GM21423 (cell line): ENCODE measurements around the gene P4HA2.
A peak's percentile ranks its signal among the peaks of the same experiment; 100 is the strongest.

Experiments used
- ATAC-seq: cut with Tn5 transposase; IDR thresholded peaks from one replicate; pipeline ENCODE4 v1.9.1; 2021; ENCODE audit warnings: mild to moderate bottlenecking, moderate library complexity; ENCODE audit not compliant: unreplicated experiment

The P4HA2 gene

DNA sequence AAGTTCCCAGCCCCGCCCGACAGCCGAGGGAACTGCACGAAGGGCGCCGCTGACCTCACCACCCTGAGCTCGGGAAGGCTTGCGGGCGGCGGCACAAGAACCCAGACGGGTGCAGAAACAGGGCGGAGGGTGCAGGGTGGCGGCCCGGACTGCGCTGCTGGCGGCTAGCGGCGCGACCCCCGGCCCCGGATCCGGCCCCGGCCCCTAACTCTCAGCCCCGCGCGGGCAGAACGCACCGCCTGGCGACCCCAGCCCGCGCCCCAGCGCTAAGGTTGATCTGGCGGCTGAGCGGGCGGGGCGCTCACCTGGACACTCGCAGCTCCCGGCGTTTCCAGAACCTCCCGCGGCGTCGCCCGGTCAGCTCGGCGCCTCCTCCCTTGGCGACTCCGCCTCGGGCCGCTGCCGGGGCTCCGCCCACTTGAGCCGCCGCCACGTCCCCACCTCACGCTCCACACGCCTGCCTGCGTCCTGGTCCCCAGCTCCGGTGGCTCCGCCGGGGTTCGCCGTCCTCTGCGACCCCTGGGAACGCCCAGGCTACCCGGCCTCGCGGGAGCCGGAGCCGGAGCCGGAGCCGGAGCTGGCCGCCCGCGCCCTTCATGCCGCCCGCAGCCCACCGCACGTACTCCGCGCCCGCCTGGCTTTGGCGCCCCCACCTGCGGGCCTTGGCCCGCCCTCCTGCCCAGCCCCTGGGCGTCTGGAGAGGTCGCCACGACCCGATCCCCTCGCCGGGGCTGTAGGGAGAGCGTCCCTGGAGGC, at the start of gene P4HA2:
TSS of gene P4HA2 (minus strand) at position 369 of the 756 bp plus-strand sequence. CDS start 9,227 bp downstream, outside the sequence.
- ATAC-seq, result peak; percentile 92

DNA sequence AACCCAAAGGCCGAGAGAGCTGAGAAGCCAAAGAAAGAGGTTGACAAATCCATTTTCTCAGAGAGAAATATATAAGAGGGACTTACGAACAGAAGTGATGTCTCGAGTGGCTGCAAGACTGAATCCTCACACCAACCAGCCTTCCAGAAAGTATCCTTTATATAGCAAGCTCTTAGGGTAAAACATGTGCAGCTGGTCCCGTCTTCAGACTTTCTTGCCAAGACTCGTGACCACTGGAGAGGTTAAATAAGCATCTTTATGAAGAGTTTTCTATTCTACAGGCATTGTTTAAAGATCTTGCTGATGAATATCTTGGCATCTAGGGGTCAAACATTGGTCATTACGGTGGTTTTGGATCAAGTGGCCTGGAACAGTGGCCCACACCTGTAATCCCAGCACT, 49.6 kb upstream of the P4HA2 start:
- ATAC-seq, result no peak

DNA sequence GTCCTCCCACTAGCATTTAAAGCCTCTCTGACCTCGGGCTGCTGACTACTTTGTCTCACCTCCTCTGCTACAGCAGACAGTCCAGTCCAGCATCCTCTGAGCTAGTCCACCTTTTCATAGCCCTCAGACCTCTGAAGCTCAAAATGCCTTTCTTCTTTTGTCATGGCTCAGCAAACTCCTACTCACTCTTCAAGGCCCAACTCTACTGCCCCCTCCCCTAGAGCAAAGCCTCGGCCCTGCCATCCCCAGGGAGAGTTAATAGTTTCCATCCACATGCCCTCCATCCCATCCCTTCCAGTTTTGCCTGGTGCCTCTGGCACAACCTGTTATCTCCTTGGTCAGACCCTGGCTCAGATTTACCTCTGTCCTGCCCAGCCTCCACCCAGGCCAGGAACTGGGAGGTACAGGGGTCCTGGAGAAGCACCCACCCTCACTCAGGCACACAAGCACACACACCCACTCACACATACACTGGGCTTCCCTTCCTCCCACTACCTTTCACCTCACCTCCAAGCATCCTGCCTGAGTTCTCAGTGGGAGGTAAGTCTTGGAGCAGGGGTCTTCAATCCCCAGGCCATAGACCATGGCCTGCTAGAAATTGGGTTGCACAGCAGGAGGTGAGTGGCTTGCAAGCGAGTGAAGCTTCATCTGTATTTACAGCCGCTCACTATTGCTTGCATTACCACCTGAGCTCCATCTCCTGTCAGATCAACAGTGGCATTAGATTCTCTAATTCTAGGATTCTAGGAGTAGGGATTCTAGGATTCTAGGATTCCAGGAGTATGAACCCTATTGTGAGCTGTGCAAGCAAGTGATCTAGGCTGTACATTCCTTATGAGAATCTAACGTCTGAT, 47.9 kb upstream of the P4HA2 start:
- no peak for ATAC-seq

DNA sequence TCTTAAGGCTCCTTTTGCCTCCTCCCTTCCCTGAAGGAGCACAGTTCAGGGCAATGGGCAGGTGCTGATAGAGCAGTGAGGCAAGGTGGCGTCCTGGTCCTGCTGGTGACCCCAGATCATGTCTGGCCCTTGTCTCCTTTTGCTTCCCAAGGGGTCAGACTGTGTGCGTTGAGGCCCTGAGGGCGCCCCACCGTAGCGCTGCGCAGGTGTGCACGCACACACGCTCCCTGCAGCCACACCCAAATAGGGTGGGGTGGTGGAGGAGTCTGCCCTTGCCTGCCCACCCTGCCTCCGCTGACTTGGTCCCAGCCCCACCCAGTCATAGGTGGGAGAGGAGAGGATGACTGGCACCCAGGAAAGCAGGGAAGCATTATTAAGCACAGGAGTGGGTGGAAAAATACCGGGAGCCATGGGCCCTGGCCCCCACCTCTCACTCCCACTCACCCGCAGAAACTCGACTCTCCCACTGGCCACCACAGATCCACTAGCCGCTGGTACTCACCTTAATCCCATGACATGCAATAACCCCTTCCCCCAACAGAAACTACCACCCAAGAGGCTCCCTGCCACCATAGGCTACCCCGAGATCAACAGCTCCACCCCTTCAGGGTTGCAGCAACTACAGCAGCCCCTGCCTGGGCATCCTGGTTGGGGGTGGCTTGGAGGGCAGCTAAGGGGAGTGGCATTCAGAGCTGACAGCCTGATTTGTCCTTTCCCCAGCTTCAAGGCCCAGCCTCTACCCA, 46.6 kb upstream of the P4HA2 start:
- no peak for ATAC-seq

DNA sequence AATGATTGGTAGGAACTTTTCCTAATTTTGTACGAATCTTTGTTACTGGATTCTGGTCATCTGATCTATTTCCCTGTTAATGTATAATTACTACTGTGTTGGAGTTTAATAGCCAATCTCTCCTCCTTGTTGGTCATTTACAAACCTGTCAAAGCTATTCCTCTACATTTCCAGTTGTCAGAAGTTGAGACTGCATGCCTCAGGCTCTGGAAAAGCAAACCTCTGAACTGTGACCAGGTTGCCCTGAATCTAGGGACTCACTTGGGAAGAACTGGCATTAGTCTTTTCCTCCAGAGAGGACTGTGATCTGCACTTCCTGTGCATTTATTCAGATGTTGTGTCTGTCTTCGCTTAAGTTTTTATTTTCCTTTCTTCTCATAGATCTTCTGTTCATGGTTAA, 46.0 kb upstream of the P4HA2 start:
- ATAC-seq, result no peak

DNA sequence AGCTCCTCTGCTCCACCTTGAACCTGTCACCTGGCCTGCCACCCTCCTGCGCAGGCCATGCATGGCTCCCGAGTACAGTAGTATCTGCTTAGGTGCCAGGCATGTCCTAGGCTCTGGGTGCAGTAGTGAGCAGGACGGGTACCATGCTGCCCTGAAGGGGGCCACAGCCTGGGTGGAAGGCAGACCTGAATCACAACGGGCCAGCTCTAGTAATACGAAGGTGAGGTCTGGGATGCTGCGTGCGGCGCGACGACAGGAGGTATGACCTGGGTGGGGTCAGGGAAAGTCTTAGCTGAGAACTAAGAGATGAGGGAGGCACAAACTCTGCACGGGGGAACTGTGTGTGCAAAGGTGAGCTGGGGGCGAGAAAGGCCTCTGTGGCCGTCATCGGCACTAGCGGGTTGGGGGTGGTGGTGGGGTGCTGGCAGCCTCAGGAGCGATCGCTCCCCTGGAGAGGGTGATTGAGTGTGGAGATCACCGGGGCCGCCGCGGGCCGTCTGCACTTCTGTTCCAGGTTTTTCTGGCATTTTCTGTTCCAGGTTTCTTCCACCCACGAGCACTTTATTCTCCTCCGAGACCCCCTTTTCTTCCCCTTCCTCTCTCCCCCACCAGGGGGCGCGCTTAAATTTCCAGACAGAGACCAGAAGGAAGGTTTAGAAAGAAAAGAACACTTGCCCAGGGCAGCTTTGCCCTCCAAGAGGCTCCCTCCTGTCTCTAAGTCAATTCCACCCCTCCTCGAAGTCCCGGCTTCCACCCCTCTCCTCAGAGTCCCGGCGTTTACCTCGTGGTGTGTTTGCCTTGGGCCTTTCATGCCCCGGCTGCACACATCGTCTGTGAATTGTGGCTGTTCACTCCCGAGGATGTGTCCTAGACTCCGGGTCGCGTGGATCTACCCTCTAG, 44.9 kb upstream of the P4HA2 start:
- no peak for ATAC-seq

DNA sequence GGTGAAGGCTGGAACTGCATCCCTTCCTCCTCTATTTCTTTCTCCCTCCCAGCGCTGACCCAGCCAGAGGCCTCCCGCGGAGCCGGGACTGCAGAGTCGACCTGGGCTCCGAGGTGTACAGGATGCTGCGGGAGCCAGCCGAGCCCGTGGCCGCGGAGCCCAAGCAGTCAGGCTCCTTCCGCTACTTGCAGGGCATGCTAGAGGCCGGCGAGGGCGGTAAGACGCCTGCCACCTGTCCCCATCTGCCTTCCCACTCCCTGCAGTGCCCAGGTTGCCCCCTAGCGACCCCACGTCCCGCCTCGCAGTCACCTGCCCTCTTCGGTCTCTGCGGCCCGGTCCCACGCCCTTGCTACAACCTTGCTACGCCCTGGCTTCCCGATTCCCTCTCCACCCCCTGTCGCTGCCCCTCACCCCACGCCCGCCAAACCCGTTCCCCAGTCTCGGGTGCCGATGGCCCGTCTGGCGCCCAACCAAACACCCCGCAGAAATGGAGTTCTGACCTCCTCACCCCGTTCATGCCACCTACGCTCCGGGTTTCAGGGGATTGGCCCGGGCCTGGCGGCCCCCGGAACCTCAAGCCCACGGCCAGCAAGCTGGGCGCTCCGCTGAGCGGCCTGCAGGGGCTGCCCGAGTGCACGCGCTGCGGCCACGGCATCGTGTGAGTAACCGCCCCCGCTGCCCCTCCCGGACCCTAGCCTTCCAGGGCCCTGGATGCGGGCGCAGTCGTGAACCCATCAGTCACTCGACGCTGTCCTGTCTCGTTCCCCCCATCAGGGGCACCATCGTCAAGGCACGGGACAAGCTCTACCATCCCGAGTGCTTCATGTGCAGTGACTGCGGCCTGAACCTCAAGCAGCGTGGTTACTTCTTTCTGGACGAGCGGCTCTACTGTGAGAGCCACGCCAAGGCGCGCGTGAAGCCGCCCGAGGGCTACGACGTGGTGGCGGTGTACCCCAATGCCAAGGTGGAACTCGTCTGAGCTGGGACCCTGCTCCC, 43.9 kb upstream of the P4HA2 start:
- no peak for ATAC-seq

DNA sequence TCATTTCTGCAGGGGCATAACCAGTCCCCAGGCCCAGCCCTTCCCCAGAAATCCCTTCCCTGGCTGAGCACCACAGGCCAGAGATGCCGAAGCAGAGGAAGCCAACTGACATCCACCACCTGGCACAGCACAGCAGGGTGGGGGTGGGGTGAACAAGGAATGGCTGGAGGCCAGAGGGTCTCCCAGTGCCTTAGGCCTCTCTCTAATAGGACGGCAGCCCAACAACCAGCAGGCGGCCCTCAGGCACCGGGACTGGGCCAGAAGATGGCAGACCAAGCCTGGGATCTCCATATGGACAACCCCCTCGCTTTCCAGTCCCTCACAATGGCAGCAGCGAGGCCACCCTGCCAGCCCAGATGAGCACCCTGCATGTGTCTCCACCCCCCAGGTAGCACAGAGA, 43.1 kb upstream of the P4HA2 start:
- no peak for ATAC-seq

DNA sequence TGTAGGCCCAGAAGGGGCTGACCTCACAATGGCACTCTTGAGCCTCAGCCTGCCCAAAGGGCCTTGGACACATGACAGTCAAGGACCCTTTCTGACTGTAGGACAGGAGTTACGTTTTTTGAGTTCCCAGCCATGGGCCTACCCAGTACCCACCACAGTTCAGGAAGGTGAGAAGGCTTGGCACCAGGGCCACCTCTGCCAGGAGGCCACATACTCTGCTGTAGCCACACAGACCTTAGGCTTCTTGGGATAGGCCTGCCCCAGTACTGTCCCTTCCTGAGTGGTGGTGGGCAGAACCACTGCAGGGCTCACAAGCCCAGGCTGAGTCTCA, 42.6 kb upstream of the P4HA2 start:
- ATAC-seq, result no peak

DNA sequence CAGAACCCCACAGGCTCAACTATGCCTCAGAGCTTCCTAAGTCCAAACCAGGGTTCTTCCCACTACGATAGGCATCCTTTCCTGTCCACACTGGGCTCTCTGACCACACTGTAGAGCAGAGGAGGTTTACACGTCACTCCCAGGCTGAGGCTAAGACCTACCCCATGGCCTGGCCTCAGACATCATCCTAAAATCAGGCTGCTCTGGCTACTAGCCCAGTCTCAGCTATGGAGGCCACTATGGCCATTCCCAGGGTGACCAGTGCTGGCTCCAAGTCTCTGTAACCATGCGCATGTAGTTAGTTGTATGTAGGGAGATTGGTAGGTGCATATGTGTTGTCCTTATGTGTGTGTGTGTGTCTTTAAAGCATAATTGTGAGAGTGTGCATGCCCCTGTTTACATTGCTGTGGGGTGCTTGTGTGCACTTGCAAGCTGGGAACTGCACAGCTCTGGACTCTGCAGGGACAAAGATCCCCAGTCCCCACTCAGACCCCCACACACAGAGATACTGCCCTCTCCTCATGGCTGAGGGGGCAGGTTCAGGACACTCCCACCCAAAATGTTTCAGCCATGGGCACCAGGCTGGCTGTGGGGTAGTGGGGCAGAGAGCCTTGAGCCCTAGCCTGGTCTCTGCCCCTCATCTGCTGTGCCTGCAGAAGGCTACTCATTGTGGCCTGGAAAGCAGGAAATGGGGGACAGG, 42.1 kb upstream of the P4HA2 start:
- ATAC-seq, result no peak

DNA sequence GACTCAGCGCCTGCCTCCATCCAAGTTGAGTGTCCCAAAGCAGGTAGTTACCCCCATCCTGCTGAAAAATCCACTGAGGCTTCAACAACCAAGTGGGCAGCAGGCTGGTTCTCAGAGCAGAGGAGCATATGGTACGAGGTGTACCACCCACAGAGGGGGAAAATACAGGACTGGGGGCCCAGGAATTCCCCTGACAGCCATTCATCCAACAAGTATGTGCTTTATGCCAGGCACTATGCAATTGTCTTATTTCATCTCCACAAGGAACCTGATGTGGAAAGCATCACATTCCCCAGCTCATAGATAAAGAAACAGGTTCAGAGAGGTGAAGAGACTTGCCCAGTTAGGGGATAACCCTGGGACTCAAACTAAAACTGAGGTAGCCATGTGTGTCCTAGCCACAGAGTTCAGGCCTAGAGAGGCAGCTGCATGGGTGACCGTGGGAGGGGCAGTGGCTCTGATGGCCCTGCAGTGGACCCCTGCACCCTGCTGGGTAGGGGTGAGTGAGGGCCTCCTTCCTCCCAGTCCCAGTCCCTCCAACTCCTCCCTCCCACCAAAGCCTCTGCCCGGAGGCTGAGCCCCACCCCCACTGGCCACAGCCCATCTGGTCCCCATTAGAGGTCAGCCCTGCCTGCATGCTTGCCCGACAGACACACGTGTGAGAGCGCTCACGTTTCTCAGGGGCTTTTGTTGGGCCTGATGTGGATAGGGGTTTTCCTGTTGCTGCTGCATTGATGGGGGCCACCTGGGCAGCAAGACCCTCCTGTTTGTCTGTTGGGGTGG, 41.3 kb upstream of the P4HA2 start:
- peak; percentile 53 for ATAC-seq

DNA sequence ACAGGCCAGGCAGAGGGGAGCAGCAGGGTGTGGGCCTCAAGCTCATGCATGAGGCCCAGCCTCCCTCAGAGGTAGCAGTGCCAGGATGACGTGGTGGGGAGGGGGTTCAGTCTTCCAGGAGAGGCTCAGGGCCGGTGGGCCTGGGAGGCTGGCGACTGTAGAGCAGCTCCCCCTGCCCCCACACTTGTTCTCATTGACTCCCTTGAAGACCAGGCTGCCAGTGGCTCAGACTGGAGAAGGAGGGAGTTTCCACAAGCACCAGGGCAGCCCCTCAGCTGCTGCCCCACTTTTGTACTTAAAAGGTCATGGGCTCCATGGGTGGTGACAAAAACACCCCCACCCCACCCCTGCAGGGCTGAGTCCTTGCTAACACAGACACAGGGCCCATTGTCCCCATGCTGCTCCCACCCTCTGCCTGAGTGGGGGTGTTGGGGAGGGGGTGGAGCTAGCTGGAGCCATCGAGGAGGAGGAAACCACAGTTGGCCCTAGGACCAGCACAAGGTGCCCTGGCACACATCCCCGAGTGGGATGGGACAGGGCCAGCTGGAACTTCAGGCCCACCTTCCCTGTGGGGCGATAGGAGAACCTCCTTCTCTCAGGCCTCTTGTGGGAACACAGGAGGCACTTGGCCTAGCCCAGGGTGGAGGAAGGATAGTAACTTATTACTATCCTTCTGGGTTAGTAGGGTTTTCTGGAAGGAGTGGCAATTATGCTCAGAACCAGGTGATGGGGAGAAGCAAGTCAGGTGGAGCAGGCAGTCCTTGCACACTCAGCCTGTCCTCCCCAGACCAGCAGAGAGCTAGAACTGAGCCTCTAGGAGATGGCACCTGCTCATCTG, 40.5 kb upstream of the P4HA2 start:
- peak; percentile 9 for ATAC-seq

DNA sequence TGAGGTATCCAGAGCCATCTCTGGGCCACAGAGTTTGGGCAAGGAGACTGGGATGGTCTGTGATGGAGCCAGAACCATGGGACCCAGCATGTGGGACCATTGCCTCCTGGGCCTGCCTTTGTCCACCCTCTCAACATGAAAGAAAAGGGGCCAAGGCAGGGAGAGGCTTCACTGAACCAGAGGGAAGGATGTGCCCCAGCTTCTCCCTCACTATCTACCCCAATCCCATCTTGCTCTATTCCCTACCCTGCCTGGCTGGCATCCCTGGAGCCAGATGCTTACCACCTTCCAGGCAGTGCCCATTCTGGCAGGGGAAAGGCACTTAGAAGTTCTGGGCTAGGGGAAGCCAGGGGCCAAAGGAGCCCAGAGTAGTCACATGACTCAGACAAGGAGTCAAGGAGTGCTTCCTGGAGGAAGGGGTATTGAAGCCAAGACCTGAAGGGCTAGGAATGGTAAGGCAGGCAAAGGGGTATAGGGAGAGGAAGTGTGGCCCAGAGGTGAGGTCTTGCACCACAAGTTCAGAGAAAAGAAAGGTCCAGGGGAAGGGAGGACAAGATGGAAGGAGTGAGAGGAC, 39.6 kb upstream of the P4HA2 start:
- ATAC-seq, result no peak

DNA sequence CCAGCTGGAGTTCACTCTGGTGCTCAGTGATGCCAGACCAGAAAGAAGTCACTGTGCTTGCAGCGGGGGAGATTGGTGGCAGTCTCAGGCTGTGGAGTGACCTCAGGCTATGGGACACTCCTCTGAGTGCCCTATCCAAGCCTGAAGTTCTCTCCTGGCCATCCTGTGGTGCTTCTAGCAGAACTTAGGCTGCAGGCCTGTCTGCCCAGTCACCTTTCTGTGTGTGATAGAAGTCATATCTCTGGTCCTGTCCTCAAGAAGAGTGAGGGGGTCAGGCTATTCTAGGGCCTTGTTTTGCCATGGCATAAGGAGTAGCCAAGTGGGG, 39.1 kb upstream of the P4HA2 start:
- ATAC-seq, result no peak

DNA sequence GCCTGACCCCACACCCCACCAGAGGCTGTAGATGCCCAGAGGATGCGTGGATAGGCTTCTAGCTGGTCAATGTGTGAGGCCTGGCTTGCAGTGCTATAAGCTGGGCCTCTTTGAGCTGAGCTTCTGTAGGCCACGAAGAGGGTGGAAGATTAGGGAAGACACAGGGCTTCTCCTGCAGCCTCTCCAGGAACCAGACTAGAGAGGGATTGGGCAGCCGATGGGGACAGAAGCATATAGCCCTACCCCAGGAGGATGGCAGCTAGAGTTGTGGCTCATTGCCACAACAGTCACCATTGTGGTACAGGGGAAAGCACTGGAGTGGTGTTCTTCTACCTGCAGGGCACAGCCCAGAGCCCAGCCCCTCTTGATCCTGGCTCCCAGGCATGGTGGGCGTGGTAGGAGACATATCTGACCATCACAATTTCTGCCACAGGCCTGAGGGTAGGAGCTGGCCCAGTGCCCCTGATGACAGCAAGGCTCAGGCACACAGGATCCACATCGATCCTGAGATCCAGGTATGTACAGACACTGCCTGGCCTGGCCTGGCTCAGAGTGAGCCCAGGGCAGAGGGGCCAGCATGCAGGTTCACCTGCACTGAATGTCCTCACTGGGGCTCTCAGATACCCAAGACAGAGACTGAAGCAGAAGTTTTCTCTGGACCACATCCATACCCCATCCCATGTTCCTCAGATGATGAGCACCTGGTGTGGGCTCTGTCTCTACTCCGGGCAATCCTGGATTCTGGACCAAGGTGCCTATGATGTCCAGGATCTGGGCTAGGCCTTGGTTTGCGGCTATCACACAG, 38.6 kb upstream of the P4HA2 start:
- no peak for ATAC-seq
